Stimulated activated CD8-positive, alpha-beta memory T cell treated with anti-CD3 and anti-CD28 coated beads, Interleukin-7, amount 100 ng/mL, for 48 hours (primary cell): ENCODE data around the gene CGB7.
"Not testable (repeated sequence)": the region's sequence is repeated elsewhere in the genome, so short reads cannot be mapped to it uniquely, and the experiment has no call there.

ENCODE experiments used
- DNase-seq, 2 donors: peaks; one replicate each; pipeline ENCODE4 v3.0.0-alpha.2; 2020; ENCODE audit warnings: low read depth in 1 of 2; ENCODE audit errors: extremely low read depth in 1 of 2

CGB7 gene

DNA sequence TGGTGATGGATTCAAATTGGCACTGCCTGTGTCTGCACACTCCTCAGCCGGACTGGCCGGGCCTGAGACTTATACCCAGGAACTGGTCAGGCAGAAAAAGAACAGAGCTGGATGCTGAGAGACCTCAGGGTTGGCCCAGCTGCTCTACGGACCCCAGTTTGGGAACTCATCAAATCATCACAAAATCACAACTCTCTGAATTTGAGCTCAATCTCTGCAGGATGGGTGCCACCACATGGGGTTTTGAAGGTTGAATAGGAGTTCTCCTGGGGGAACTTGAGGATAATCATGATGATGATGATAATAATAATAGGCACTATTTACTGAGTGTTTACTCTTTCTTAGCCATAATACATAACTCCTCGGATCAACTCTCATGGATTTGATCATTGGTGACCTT lies 14.9 kb downstream of the CGB7 start:
- DNase-seq: not testable (repeated sequence)

DNA sequence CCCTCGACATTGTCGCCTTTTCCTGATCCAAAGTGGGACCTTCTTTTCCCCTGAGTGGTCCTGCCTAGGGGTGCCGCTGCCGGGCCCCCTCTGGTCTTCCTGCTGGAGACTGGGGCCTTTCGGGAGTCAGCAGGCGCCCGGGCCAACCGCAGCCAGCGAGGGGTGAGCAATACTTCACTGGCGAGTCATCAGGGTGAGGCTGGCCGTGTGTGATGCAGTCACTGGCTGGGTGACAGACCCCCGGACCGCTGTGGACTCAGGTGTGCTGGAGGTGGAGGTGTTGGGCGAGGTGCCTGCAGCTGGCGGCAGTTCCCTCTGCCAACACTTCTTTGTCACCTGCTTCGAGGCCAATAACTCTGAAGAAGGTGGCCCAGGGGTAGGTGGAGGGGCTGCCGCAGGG lies 15.4 kb downstream of the CGB7 start:
- no peak for DNase-seq

DNA sequence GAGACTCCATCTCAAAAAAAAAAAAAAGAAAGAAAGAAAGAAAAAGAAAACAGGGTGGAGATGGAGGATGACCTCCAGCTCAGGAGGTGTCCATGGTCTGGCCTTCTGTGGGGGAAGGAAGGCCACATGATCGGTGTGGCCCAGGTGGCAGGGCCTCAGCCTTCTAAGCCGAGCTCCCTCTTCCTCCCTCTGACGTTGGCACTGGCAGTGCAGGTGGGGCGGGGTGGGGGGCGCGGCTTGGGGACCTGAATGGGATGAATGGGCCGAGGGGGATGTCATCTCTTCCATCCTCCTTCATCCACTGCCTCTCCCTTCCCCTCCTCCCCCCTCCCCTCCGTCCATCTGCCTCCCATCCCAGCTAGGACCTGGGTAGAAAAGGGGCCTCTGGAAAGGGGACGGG lies 17.8 kb downstream of the CGB7 start:
- not testable (repeated sequence) for DNase-seq

DNA sequence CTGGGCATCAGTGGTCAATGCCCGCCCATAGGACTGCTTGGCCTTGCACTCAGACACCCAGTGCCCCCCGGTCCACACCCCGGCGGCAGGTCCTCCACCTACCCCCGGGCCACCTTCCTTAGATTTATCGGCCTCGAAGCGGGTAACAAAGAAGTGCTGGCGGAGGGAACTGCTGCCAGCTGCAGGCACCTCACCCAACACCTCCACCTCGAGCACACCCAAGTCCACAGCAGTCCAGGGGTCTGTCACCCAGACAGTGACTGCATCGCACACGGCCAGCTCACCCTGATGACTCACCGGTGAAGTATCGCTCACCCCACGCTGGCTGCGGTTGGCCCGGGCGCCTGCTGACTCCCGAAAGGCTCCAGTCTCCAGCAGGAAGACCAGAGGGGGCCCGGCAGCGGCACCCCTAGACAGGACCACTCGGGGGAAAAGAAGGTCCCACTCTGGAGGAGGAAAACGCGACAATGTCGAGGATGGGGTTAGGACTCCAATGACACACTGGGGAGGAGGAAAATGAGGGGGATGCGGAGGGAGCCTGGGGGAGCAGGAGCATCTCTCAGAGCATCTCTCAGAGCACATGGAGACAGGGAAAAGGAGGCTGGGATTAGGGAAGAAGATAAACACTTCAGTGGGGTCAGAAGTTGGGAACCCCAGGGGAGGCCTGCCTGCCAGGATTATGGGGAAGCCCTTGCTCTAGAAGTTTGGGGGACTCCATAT lies 18.8 kb downstream of the CGB7 start:
- DNase-seq: not testable (repeated sequence)

DNA sequence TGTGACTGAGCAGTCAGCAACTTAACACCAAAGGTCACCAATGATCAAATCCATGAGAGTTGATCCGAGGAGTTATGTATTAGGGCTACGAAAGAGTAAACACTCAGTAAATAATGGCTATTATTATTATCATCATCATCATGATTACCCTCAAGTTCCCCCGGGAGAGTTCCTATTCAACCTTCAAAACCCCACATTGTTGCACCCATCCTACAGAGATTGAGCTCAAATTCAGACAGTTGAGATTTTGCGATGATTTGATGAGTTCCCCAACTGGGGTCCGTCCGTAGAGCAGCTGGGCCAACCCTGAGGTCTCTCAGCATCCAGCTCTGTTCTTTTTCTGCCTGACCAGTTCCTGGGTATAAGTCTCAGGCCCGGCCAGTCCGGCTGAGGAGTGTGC lies 19.4 kb downstream of the CGB7 start:
- DNase-seq: not testable (repeated sequence)

DNA sequence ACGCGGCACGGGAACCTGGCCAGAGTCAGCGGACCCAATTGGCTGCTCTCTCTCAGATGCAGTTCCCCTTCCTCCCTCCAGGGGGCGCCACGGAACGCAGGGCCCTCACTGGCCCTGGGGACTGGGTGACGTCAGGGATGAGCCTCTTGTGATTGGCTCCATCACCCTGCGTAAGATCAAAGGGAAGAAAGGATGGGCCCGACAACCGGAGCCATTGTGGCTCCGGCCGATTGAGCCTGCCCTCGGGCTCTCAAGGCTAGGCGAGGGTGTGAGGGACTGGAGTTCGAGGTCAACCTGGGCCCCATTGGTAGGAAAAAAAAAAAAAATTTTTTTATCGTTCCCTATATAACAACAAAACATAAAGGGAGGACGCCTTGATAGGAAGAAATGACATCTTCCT lies 20.7 kb downstream of the CGB7 start, which contains the start of gene CGB1:
CGB1 (minus strand) TSS at position 81 of the 400 bp plus-strand sequence. CDS start 184 bp downstream, outside the sequence.
- peak; percentile 46 to 57 for DNase-seq

DNA sequence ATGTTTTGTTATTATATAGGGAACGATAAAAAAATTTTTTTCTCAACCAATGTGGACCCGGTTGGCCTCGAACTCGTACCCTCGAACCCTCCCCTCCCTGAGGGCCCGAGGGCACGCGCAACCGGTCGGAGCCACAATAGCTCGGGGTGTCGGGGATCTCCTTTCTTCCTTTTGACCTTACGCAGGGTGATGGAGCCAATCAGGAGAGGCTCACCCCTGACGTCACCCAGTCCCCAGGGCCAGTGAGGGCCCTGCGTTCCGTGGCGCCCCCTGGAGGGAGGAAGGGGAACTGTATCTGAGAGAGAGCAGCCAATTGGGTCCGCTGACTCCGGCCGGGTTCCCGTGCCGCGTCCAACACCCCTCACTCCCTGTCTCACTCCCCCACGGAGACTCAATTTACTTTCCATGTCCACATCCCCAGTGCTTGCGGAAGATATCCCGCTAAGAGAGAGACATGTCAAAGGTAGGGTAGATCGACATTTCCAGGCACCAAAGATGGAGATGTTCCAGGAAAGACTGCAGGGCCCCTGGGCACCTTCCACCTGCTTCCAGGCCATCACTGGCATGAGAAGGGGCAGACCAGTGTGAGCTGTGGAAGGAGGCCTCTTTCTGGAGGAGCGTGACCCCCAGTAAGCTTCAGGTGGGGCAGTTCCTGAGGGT lies 25.8 kb downstream of the CGB7 start, which contains the start of gene CGB2:
CGB2 (plus strand) TSS at position 249 of the 660 bp plus-strand sequence; CDS start at position 455, 206 bp downstream.
- peak; percentile 74 to 83 for DNase-seq

DNA sequence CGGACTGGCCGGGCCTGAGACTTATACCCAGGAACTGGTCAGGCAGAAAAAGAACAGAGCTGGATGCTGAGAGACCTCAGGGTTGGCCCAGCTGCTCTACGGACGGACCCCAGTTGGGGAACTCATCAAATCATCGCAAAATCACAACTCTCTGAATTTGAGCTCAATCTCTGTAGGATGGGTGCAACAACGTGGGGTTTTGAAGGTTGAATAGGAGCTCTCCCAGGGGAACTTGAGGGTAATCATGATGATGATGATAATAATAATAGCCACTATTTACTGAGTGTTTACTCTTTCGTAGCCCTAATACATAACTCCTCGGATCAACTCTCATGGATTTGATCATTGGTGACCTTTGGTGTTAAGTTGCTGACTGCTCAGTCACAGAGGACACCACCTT lies 27.2 kb downstream of the CGB7 start:
- DNase-seq: not testable (repeated sequence)

DNA sequence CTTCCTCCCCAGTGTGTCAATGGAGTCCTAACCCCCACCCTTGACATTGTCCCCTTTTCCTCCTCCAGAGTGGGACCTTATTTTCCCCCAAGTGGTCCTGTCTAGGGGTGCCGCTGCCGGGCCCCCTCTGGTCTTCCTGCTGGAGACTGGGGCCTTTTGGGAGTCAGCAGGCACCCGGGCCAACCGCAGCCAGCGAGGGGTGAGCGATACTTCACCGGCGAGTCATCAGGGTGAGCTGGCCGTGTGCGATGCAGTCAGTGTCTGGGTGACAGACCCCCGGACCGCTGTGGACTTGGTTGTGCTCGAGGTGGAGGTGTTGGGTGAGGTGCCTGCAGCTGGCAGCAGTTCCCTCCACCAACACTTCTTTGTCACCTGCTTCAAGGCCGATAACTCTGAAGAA lies 27.8 kb downstream of the CGB7 start:
- not testable (repeated sequence) for DNase-seq

DNA sequence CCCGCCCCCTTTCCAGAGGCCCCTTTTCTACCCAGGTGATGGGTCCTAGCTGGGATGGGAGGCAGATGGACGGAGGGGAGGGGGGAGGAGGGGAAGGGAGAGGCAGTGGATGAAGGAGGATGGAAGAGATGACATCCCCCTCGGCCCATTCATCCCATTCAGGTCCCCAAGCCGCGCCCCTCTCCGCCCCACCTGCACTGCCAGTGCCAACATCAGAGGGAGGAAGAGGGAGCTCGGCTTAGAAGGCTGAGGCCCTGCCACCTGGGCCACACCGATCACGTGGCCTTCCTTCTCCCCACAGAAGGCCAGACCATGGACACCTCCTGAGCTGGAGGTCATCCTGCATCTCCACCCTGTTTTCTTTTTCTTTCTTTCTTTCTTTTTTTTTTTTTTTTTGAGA lies 28.9 kb downstream of the CGB7 start:
- not testable (repeated sequence) for DNase-seq

DNA sequence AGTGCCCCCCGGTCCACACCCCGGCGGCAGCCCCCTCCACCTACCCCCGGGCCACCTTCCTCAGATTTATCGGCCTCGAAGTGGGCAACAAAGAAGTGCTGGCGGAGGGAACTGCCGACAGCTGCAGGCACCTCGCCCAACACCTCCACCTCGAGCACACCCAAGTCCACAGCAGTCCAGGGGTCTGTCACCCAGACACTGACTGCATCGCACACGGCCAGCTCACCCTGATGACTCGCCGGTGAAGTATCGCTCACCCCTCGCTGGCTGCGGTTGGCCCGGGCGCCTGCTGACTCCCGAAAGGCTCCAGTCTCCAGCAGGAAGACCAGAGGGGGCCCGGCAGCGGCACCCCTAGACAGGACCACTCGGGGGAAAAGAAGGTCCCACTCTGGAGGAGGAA lies 31.9 kb downstream of the CGB7 start:
- not testable (repeated sequence) for DNase-seq

DNA sequence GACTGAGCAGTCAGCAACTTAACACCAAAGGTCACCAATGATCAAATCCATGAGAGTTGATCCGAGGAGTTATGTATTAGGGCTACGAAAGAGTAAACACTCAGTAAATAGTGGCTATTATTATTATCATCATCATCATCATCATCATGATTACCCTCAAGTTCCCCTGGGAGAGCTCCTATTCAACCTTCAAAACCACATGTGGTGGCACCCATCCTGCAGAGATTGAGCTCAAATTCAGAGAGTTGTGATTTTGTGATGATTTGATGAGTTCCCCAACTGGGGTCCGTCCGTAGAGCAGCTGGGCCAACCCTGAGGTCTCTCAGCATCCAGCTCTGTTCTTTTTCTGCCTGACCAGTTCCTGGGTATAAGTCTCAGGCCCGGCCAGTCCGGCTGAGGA lies 32.5 kb downstream of the CGB7 start:
- not testable (repeated sequence) for DNase-seq

DNA sequence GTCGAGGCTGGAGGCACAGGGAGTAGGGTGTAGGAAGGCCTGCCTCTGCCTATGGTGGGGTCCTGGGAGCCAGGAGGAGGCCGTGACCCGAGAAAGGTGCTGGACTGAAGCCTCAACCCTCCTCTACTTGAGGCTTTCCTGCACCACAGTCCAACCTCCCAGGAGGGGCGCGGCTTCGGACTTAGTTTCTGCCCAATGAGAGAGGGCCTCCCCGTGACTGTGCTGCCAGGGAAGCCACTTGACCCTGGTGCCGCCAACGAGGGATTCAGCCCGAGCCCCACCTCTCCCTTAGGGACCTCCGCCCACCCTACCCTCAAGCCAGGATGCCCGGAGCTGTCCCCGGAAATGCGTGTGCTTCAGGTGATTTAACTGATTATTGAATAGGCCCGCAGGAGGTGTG lies 33.3 kb downstream of the CGB7 start, which contains the start of gene CGB3:
CGB3 (minus strand) TSS at position 101 of the 400 bp plus-strand sequence. CDS start 362 bp downstream, outside the sequence.
- not testable (repeated sequence) for DNase-seq

DNA sequence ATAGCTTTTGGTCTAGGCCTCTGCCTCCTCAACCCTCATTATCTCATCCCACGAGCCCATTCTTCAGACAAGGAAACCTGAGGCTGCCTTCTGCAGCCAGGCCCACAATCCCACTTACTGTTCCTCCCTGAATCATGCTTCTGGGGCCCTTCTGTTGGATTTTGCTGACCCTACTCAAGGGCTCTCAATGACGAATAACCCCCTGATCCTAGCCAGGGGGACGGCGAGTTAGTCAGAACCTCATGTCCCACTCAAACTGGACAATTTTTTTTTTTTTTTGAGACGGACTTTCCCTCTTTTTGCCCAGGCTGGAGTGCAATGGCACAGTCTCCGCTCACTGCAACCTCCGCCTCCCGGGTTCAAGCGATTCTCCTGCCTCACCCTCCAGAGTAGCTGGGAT lies 35.4 kb downstream of the CGB7 start:
- DNase-seq: no peak

DNA sequence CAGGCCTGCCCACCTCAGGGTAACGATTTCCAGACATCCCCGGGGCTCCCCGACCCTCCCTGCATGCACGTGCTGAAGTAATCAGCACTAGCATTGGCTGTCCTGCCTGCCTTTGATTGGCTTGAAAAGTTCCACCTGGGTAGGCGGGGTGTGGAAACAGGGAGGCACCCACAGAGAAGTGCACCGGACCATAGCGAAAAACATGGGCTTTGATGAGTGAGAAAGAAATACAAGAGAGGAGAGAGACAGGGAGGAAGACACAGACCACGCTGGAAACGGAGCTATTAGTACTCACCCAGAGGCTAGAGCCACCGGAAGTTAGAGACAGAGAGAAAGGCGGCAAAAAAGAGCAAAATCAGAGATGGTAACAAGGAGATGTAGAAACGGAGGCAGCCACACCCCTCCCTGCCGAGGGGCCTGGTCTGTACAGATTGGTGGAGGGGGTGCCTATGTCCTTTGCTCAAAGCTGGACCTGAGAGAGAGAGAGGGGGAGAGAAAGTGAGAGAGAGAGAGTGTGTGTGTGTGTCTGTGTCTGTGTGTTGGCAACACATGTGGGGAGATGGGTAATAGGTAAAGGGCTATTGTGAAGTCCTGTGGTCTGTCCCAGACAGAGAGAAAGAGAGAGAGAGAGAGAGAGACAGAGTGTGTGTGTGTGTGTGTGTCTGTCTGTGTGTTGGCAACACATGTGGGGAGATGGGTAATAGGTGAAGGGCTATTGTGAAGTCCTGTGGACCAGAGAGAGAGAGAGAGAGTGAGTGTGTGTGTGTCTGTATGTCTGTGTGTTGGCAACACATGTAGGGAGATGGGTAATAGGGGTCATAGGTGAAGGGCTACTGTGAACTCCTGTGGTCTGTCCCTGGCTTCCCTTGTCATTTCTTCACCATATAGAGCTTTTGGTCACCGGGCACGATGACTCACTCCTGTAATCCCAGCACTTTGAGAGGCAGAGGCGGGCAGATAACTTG lies 36.3 kb downstream of the CGB7 start:
- no peak for DNase-seq

DNA sequence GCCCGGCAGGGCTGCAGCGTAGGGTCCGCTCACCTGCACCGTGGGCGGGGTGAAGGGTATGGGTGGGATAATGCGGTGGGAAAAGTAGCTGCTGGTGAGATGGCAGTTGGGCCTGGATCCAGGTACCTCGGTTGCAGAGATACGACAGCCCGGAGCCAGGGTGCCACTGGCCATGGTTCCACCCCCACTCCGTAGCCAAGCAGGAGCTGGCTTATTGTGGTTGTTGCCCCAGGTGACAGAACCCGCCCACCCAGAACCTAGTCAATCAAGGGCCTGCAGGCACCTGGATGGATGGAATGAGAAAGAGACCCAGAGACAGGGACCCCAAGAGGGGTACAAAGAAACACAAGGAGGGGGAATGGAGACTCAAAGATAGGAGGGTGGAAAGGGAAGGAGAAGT lies 37.2 kb downstream of the CGB7 start:
- no peak for DNase-seq

DNA sequence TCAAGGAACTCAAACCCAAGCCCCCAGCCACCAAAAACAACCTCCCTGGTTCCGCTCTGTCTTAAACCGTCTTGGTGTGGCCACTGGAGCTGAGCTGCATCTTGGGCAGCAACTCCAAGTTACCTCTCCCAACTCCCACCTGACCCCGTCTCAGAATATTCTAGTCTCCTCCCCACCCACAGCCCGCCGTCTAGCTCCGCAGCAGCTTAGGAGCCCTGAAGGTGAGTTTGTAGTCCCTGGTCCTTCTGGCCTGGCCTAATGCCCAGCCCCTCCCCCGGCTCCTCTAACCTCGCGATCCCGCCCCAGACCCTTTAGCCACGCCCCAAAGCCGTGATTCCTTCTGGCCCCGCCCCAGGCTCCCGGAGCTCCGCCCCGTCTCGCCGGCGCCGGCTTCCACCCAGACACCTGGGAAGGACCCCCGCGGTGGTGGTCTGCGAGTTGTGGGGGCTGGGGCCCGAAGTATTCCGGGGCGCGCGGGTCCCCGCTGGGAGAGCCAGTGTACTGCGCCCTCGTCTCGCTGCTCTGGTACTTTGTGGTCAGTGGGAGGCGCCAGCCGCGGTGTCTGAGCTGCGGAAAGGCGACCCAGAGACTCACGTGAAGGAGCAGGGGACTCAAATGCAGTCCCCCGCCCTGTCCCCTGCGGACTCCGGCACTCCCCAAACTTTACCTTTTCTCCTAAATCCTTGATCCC lies 38.2 kb downstream of the CGB7 start:
- peak in 1 of 2 donors; percentile 53 for DNase-seq

DNA sequence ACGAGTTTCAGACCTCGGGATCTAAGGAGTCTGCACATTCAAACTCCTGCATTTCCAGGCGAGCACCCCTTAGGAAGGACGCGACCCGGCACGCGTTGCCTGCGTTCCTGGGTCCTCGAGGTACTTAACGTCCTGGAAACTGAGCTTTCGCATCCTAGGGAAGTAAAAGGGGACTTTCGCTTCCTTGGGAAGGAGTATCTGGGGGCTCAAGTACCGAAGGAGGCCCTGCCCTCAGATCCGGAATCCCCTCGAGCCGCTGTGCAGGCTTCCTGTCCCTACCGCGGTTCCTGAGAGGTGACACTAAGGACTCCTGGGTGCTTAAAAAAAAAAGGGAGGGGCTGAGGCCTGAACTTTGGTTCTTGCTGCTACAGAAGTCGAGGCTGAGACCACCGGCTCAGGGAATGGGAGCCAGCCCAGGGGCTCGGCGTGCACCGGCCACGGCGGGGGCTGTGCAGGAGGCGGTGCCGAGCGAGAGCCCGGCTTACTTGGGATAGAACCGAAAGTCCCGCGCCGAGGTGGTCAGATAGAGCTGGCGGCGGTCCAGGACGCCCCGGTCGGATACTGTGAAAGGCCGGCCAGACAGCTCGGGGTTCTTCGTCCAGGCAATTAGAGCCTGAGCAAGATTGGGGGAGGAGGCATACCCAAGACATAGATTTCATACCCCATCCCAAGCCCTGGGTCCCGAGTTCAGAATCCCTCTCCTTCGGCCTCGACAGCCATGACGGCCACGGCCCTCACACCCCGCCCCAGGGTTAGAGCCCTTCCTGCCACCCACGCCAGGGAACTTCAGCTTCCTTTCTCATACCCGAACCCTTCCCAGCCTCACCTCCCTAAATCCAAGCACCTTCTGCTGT lies 38.9 kb downstream of the CGB7 start:
- not testable (repeated sequence) for DNase-seq

DNA sequence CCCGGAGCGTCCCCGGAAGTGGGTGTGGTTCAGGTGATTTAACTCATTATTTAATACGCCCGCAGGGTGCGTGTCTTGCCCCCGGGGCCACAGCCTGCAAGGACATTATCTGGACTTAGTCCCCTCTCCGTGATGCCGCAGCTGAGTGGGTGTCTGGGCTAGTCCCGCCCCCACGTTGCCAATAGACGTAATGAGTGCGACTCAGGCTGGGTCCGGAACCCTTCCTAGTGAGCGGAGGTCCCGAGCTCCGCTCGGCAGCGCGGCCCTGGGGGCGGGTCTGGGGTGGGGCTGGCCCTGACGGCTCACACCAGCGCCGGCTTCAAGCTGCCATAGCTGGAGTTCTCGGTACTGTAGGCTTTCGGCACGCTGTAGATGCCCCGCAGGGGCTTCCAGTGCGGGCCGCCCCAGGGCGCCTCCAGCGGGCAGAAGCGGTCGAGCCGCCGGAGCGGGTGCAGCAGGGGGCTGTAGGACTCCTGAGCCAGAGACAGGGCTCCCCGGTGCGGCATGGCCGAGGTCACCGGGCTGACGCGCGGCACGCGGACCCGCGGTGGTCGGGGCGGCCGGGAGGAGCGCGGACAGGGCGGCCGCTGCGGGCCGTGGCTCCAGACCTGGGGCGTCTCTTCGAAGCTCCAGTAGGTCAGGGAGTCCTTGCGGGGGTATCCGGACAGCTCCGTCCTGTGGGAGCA lies 39.7 kb downstream of the CGB7 start:
- DNase-seq: peak; percentile 36 to 47
